Activated gamma-delta T cell (primary cell): ENCODE results near the gene KCNK17.

Experiments
- DNase-seq: peaks from one replicate; lab custom pipeline; 2025; lab: John Stamatoyannopoulos, UW

KCNK17 gene

GRCh38 chr6:39266782-39267355 lies 47.4 kb downstream of the KCNK17 start:
- no peak for DNase-seq

- no peak for DNase-seq
Observed at GRCh38 chr6:39266375-39266774, 47.8 kb downstream of the KCNK17 start.

DNA sequence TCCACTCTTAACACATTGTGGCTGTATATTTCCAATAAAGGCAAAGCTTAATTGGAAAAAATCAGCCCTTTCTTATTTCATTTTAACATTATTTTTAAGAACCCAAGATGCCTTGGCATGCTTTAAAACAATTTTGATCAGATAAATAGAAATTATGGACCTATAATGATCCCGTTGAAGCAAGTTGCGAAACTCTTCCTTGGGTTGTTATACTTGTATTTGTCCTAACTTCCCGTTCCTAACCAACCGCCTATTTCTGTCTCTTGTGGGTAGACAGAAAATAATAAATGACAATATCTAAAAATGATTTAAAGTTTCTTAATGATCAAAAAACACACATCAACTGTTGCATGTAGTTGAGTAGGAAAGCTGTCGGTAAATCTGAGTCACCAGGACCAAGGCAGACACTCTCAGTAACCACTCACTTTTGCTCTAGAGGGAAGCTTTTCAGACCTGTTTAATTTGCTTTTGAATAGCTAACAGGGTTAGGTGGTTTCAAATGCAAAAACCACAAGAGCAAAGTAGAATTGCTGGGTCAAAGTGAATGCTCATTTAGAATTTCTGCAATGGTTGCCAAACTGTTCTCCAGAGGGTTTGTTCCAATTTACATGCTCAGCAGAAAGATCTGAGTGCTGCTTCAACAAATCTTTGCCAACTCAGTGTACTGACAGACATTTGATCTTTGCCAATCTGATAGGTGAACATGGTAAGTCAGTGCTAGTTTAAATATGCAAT lies 50.7 kb downstream of the KCNK17 start:
- no peak for DNase-seq

GRCh38 chr6:39261751-39262150 lies 52.5 kb downstream of the KCNK17 start:
- DNase-seq = no peak

DNA sequence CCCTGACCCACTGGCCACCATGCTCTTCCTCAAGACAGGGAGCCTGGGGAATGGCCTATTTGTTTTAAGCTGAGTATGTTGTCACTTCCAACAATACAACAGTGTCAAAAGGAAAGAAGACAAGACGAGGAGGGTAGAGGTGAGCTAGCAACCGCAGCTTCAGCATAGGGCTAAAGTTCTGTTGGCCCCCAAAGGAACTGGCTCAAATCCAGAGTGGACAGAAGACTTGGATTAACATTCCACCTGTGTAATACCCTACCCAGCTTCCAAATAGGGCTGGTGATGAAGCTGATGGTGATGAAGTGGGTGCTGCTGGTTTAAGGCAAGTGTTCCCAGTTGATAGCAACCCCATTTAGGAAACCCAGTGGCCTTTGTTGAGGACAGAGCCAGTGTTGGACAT lies 53.3 kb downstream of the KCNK17 start:
- no peak for DNase-seq

DNA sequence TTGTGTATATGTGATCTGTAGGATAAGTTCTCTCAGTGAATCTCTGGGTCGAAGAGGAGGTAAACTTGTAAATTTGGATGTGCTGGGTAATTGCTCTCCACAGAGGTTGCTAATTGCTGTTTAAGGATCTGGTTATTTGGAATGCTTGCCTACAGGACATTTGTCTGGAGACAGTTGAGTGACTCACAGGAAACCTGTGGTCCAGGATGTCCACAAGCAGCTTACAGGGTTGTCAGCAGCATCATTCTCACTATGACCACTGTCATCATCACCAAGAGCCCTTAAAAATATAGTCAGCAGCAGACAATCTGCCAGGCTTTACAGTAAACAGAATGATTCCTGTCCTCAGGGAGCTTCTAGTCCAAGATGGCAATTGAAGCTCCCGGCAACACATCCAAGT lies 53.8 kb downstream of the KCNK17 start:
- DNase-seq = no peak

GRCh38 chr6:39256294-39256940 lies 57.8 kb downstream of the KCNK17 start:
- no peak for DNase-seq

DNA sequence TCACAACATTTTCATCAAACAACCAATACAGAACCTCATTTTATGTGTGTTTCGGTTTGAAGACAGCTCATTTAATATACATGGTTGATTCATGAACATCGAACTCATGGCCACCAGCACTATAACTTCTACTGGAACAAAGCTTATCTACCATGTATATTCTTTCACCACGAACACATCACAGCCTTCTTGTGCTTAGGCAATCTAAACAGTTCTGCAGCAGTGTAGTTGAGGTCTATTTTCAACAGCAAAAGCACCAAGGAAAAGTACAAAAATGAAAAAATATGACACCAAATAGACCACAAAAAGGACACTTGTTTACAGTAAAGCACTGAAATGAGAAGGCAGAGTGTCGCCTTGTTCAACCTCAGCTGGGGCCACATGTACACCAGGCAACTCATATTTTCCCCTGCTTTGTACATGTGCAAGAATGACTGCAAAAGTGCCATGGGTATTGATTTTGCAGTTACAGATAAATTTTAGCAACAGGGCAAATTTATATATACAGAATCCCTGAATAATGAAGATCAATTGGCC lies 59.2 kb downstream of the KCNK17 start:
- no peak for DNase-seq

DNA sequence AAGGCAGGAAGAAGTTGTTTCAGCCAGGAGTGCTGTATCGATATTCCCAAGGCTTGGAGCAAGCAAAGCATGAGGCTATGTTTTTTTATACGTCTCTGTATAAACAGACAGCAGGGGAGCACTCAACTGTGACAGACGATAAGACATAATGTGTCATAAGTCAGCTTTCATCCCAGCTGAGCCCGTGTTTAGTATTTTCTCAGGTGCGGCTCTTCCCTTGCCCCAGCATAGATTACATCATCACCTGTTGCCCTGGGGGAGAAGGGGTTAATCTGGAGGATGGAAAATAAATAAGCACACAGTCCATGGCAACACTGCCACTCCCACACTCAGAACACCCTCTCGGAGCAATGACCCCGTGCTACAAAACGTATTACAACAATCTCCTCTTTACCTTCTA lies 62.8 kb downstream of the KCNK17 start:
- DNase-seq = no peak

- no peak for DNase-seq
Observed at GRCh38 chr6:39250507-39250906, 63.7 kb downstream of the KCNK17 start.

DNA sequence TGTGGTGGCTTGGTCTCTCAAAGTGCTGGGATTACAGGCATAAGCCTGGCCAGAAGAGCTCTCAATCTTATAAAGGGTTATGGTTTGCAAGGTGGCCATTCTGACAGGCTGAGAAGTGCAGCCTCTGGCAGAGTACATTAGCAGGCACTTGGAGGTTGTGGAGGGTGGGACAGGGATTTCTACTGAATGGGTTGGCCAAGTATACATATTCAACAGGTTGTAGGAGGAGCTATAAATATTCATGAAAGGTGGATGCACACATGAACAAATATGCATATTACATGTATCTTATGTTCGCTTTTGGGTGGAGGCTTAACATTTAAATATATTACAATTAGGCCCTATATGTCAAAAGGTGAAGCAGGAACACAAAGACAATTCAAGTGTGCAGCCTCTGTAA lies 64.9 kb downstream of the KCNK17 start:
- DNase-seq = no peak
